ENCODE results near the gene C11orf21.

C11orf21 gene

GRCh38 chr11:2271327-2272227 is 30.1 kb downstream of the C11orf21 start:
- no peak for DNase-seq (ENCODE audit: low spot score)

DNA sequence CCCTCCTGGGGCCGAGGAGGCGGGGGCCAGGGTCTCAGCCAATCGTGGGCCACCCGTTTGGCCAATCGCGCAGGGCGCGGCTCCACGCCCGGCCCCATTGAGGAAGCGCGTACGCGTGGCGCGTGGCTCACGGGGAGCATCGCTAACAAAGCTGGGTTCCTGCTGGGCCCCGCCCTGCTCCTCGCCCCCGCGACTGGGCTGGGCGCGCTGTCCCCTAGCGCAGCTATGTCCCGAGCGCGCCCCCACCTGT is 30.7 kb downstream of the C11orf21 start:
- no peak for DNase-seq (ENCODE audit: low spot score)

DNA sequence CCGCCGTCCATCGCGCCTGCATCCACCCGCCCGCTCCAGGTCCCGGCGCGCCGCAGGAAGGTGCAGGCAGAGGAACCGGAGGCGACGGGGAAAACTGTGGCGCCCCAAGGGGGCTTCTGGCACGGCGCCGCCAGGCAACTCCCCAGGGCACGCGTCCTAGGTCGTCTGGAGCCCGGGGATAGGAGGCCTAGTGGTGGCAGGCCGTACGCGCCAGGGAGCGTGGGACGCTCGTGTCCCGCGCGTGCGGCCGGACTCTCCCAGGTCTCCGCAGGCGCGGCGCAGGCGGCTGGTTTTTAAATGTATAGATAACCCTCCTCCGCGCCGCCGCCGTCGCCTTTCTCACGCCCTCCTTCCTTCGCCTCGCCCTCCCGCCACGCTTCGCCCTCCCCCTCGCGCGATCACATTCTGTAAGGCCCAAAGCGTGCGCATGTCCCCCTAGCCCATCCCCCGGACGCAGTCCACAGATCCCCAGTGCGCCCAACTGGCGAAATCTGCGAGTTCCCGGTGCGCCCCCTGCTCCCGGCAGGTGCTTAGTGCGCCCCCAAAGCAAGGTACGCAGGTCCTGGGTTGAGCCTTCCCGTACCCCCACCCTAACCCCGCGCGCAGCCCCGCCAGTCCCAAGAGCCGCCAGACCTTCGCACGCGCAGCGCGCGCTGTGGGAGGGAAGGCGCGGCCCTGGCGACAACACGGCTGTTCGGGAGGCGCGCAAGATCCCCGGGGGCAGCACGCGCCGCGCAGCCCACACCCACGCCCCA is 31.2 kb downstream of the C11orf21 start, which contains the start of gene ASCL2:
ASCL2 (minus strand) TSS at position 267 of the 755 bp plus-strand sequence; CDS start at position 11, 256 bp downstream.
- no peak for DNase-seq (ENCODE audit: low spot score)

DNA sequence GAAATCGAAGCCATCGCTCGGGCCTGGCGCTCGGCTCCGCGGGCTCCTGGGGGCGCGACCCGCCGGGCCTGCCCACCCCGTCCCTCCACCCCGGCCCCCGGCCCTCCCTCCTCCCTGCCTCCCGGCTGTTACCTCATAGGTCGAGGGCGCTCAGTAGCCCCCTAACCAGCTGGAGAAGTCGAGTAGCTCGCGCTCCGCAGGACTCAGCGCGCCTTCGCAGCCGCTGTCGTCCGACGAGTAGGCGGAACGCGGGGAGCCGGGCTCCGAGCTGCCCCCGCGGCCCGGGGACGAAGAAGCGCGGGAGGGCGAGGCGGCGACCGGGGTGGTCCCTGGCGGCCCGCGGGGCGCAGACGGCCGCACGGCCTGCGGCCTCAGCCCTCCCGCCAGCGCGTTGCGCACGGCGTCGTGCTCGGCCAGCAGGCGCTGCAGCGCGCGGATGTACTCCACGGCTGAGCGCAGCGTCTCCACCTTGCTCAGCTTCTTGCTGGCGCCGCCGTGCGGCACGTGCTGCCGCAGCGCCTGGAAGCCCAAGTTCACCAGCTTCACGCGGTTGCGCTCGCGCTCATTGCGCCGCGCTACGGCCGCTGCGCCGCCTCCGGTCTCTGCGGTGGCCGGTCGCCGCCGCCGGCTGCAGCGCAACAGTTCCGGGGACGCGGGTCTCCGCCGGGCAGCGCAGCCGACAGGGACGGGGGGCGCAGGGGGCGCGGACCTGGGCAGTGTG is 32.0 kb downstream of the C11orf21 start:
- peak; percentile 24 for DNase-seq (ENCODE audit: low spot score)

DNA sequence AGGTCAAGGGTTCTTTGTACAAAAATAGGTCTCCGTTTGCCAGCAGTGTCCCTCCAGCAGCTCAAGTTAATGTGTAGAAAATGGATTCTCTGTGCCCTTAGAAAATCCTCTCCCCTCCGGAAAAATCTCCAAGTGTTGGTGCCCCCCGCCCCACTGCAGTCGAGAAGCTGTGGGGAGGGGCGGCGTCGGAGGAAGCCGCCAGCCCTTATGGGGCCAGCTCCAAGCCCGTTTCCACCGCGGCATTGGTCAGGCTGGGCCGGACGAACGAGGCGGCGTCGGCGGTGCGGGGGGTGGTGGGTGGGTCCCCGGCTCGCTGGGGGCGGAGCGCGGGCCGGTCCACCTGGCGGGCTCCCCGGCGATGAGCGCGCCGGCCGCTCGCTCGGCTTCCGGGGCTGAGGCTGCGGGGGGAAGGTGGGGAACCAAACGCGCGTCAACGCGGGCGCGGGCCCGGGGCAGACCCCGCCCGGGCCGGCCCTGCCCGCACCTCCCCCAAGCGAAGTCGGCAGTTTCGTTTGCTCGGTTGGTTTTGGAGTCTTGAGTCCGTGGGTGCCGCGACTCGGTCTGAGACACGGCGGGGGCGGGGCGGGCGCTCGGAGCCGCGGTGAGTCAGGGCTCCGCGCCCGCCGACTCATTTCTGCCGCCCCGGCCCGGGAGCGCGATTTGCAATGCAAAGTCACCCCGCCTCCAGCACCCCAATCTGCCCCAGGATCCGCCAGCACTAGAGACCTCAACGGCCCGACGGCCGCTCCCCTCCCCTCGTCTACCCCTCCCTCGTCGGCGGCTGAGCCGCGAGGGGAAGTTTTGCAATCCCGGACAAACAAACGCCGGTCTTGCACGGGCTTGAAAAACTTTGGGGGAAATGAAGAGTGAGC is 32.8 kb downstream of the C11orf21 start:
- peak; percentile 14 for DNase-seq (ENCODE audit: low spot score)

DNA sequence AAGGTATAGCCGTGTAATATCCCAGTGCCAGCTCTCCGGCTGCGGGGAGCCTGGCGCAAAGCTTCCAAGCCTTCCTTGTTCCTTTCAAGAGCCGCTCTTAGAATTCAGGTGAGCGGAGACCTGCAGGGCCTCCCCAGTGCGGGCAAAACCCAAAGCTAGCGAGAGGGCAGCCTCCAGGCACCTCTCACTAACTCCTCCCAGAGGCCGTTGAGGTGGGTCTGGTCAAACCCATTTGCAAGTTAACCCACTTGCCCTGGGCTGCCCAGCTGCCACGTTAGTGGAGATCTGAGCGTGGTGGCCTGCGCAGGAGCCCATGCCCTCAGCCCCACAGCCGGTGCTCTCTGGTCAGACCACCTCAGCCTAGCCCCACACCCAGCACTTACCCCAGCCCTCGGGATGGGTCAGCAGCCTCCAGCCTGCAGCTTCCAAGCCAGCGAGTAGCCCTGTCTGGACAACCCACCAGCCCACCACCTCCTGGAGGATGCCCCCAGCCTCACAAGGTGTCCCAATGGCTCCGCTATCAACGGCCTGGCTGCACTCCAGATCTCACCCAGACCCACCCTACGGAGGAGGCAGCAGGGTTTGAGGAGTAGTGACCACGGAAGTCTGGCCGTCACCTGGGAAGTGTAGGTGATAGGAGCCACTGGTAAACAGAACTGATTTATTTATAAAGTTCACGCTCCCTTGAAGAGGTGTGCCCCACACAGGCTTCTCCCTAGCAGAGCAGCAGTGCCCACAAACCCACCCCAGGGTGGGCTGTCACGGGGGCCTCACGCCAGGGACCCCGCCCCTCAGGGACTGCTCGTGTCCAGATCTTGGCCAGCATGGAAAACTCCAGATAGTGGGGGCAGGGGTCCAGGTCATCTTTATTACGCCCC is 33.6 kb downstream of the C11orf21 start:
- DNase-seq (ENCODE audit: low spot score), result no peak

GRCh38 chr11:2267306-2267850 is 34.3 kb downstream of the C11orf21 start:
- no peak for DNase-seq (ENCODE audit: low spot score)

GRCh38 chr11:2266586-2267305 is 35.0 kb downstream of the C11orf21 start:
- DNase-seq (ENCODE audit: low spot score), result no peak

GRCh38 chr11:2265854-2266585 is 35.7 kb downstream of the C11orf21 start:
- DNase-seq (ENCODE audit: low spot score), result no peak

GRCh38 chr11:2265396-2265795 is 36.3 kb downstream of the C11orf21 start:
- DNase-seq (ENCODE audit: low spot score), result no peak

GRCh38 chr11:2264366-2265053 is 37.2 kb downstream of the C11orf21 start:
- no peak for DNase-seq (ENCODE audit: low spot score)

GRCh38 chr11:2263724-2264360 is 37.9 kb downstream of the C11orf21 start:
- no peak for DNase-seq (ENCODE audit: low spot score)

- DNase-seq (ENCODE audit: low spot score), result no peak
These were observed 38.6 kb downstream of the C11orf21 start for GRCh38 chr11:2263071-2263565.

- DNase-seq (ENCODE audit: low spot score), result no peak
These were observed 39.2 kb downstream of the C11orf21 start for GRCh38 chr11:2262301-2263070.

DNA sequence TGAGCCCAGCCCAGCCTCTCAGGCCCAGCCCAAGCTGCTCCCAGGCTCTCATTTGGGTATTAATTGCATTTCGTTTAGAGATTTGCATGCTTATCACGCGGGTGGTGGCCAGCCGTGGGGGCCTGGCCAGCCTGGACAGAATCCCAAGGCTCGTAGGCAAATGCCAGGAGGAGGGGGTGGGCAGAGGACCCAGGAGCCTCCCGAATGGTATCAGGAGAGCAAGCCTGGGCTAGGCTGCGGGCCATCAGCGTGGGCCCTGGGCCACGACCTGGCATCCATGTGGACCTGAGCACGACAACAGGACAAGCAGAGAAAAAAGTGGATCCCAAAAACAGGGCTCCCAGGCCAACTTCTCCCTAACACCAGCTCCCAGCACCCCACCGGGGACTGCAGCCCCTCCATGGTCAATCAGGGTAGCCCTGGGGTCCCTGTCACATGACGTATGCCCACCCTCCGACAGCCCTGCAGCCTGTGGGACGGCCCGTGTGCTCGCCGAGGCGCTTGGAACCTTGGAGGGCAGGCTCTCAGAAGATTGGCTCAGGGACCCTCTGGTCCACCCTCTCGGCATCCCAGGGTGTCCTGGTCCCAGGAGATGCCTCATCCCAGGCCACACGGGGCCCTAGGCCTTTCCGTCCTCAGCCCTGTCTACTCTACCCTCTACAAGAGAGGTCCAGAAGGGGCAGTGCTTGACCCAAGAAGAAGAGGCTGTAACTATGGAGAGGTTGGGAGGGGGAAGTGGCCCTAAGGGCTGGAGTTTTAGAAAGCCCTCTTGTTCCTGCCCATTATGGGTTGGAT is 40.1 kb downstream of the C11orf21 start:
- DNase-seq (ENCODE audit: low spot score), result no peak

Data from LoVo (cell line).